H1 (cell line): ENCODE data around the gene SCN3A. TPM values are rescaled to one million over a fixed set of nuclear protein-coding genes. Genes with fewer than 3 reads are reported as not detected.

Experiments used
- CTCF ChIA-PET: fragments of 300-600 bp; sonication (Branson Sonifier 250); formaldehyde crosslinking; loops from one replicate; lab custom pipeline; 2021; ENCODE audit not compliant: partially characterized antibody; lab: Charles Lee
- POLR2A ChIA-PET: fragments of 300-600 bp; sonication (Branson Sonifier 250); formaldehyde crosslinking; loops from one replicate; lab custom pipeline; 2021; ENCODE audit warnings: inconsistent platforms; ENCODE audit not compliant: partially characterized antibody; lab: Charles Lee
- DNase-seq, 2 experiments: peaks; one replicate each; pipeline versions ENCODE4 v3.0.0 to v3.0.0-alpha.2; 2010 to 2022; ENCODE audit warnings: low spot score in 2 of 2, low read depth in 1 of 2, mixed read lengths in 1 of 2
- FAIRE-seq: peaks from 2 replicates; lab custom pipeline; 2011; peaks lifted over from hg19 to GRCh38; lab: Jason Lieb, UNC
- H2AFZ ChIP-seq: 2 replicates; pipeline ENCODE4 v1.8.1; 2012; ENCODE audit warnings: low read length, inconsistent platforms
- H2AK5ac ChIP-seq: 2 replicates; pipeline ENCODE4 v1.6.1; 2013; ENCODE audit warnings: low read depth, low read length
- H2BK120ac ChIP-seq: replicated peaks from 2 replicates; pipeline ENCODE3; 2013; ENCODE audit warnings: low read depth, low read length, inconsistent platforms
- H2BK12ac ChIP-seq: 2 replicates; pipeline ENCODE4 v1.6.1; 2013; ENCODE audit warnings: low read depth, low read length
- H2BK15ac ChIP-seq: 2 replicates; pipeline ENCODE4 v1.6.1; 2013; ENCODE audit warnings: low read length
- H2BK20ac ChIP-seq: 2 replicates; pipeline ENCODE4 v1.6.1; 2013; ENCODE audit warnings: low read length
- H2BK5ac ChIP-seq: 2 replicates; pipeline ENCODE4 v1.6.1; 2013; ENCODE audit warnings: low read depth, low read length
- H3K14ac ChIP-seq: 2 replicates; pipeline ENCODE4 v1.6.1; 2013; ENCODE audit warnings: inconsistent platforms; ENCODE audit not compliant: insufficient read length
- H3K18ac ChIP-seq: 2 replicates; pipeline ENCODE4 v1.6.1; 2013; ENCODE audit warnings: low read length; ENCODE audit errors: extremely low read depth
- H3K23ac ChIP-seq: 2 replicates; pipeline ENCODE4 v1.6.1; 2013; ENCODE audit warnings: inconsistent platforms; ENCODE audit not compliant: insufficient read length
- H3K23me2 ChIP-seq: 2 replicates; pipeline ENCODE4 v1.6.1; 2013; ENCODE audit warnings: low read depth, low read length
- H3K27ac ChIP-seq: 2 replicates; pipeline ENCODE4 v1.6.1; 2011; ENCODE audit warnings: low read depth, low read length, inconsistent platforms
- H3K27me3 ChIP-seq, 4 experiments: replicated peaks in 1 of 4; 1 replicate in 1 of 4; 2 replicates in 3 of 4; pipeline versions ENCODE4 v1.6.1 to v1.8.1; 2011 to 2013; ENCODE audit warnings: low read length in 3 of 4, mild to moderate bottlenecking in 3 of 4, inconsistent platforms in 2 of 4, mixed read lengths in 2 of 4, moderate library complexity in 1 of 4; ENCODE audit not compliant: control insufficient read depth in 3 of 4, insufficient read depth in 3 of 4; ENCODE audit errors: extremely low read depth in 1 of 4
- H3K36me3 ChIP-seq, 4 experiments: 2 replicates each; pipeline versions ENCODE4 v1.6.1 to v1.8.1; 2011 to 2013; ENCODE audit warnings: mild to moderate bottlenecking in 4 of 4, low read length in 3 of 4, moderate library complexity in 2 of 4, control low read depth in 1 of 4, inconsistent platforms in 1 of 4; ENCODE audit not compliant: insufficient read depth in 4 of 4, control insufficient read depth in 2 of 4
- H3K4ac ChIP-seq: replicated peaks from 2 replicates; pipeline ENCODE3; 2013; ENCODE audit warnings: low read length, low read depth, mixed read lengths, inconsistent platforms; ENCODE audit not compliant: insufficient read length
- H3K4me1 ChIP-seq, 4 experiments: replicated peaks in 1 of 4; 1 replicate in 1 of 4; 2 replicates in 3 of 4; pipeline versions ENCODE4 v1.6.1 to v1.8.1; 2011 to 2013; ENCODE audit warnings: low read length in 3 of 4, inconsistent platforms in 2 of 4, mixed read lengths in 1 of 4; ENCODE audit not compliant: insufficient read depth in 4 of 4, control insufficient read depth in 3 of 4
- H3K4me2 ChIP-seq, 2 experiments: 2 replicates each; pipeline versions ENCODE4 v1.6.1 to v1.8.1; 2011 to 2013; ENCODE audit warnings: low read depth in 2 of 2, low read length in 2 of 2, control low read depth in 1 of 2, inconsistent platforms in 1 of 2, mild to moderate bottlenecking in 1 of 2; ENCODE audit not compliant: insufficient read depth in 1 of 2
- H3K4me3 ChIP-seq, 4 experiments: fragments of 200-600, 300-600 bp in 1 of 4; sonication (generic), shearing (Covaris generic), sonication (Bioruptor Twin) in 1 of 4; 2 replicates each; pipeline versions ENCODE4 v1.5.1 to v1.8.1; 2011 to 2016; ENCODE audit warnings: low read length in 4 of 4, low read depth in 3 of 4, control low read depth in 2 of 4, inconsistent platforms in 2 of 4, mild to moderate bottlenecking in 2 of 4, mixed read lengths in 1 of 4, moderate library complexity in 1 of 4; ENCODE audit not compliant: insufficient read depth in 2 of 4; ENCODE audit errors: extremely low read depth in 1 of 4
- H3K56ac ChIP-seq: replicated peaks from 2 replicates; pipeline ENCODE3; 2013; ENCODE audit warnings: low read depth, mild to moderate bottlenecking, mixed read lengths, low read length, inconsistent platforms; ENCODE audit not compliant: insufficient read length
- H3K79me1 ChIP-seq: 2 replicates; pipeline ENCODE4 v1.6.1; 2013; ENCODE audit warnings: low read depth, low read length, control low read depth
- H3K79me2 ChIP-seq, 2 experiments: 2 replicates each; pipeline versions ENCODE4 v1.6.1 to v1.8.1; 2012 to 2013; ENCODE audit warnings: low read length in 2 of 2, mild to moderate bottlenecking in 2 of 2, inconsistent platforms in 1 of 2; ENCODE audit not compliant: insufficient read depth in 2 of 2, control insufficient read depth in 1 of 2
- H3K9ac ChIP-seq, 4 experiments: replicated peaks in 1 of 4; 1 replicate in 1 of 4; 2 replicates in 3 of 4; pipeline versions ENCODE4 v1.6.1 to v1.8.1; 2011 to 2013; ENCODE audit warnings: low read depth in 3 of 4, low read length in 3 of 4, control low read depth in 2 of 4, mild to moderate bottlenecking in 2 of 4, moderate library complexity in 2 of 4, inconsistent platforms in 1 of 4; ENCODE audit errors: extremely low read depth in 1 of 4
- H3K9me3 ChIP-seq, 2 experiments: 2 replicates each; pipeline versions ENCODE4 v1.6.1 to v1.8.1; 2012 to 2013; ENCODE audit warnings: mild to moderate bottlenecking in 2 of 2, moderate library complexity in 2 of 2, control low read depth in 1 of 2, inconsistent platforms in 1 of 2, low read depth in 1 of 2, low read length in 1 of 2, mixed read lengths in 1 of 2; ENCODE audit not compliant: insufficient read depth in 2 of 2
- H4K20me1 ChIP-seq, 2 experiments: replicated peaks in 1 of 2; 2 replicates each; pipeline versions ENCODE3 to v1.8.1; 2011 to 2013; ENCODE audit warnings: inconsistent platforms in 2 of 2, low read length in 2 of 2, mild to moderate bottlenecking in 1 of 2; ENCODE audit not compliant: insufficient read depth in 2 of 2, control insufficient read depth in 1 of 2
- H4K5ac ChIP-seq: 2 replicates; pipeline ENCODE4 v1.6.1; 2013; ENCODE audit warnings: low read length, low read depth, mixed read lengths, inconsistent platforms; ENCODE audit not compliant: insufficient read length
- H4K8ac ChIP-seq: 2 replicates; pipeline ENCODE4 v1.8.0; 2013; ENCODE audit warnings: mild to moderate bottlenecking, moderate library complexity, low read length, inconsistent platforms; ENCODE audit not compliant: insufficient read depth; ENCODE audit errors: extremely low read depth
- H4K91ac ChIP-seq: replicated peaks from 2 replicates; pipeline ENCODE3; 2013; ENCODE audit warnings: low read length, mixed read lengths, inconsistent platforms; ENCODE audit not compliant: insufficient read length
- BCL11A ChIP-seq, 2 experiments: IDR thresholded peaks; one replicate each; pipeline ENCODE4 v1.6.1; 2011; ENCODE audit warnings: low read depth in 2 of 2, low read length in 2 of 2, mild to moderate bottlenecking in 2 of 2
- BRCA1 ChIP-seq: IDR thresholded peaks from 2 replicates; pipeline ENCODE4 v1.6.1; 2012; ENCODE audit warnings: low read depth, low read length, improper control_type of control experiment
- JUND ChIP-seq: IDR thresholded peaks from 2 replicates; pipeline ENCODE4 v1.6.1; 2011; ENCODE audit warnings: mild to moderate bottlenecking, improper control_type of control experiment, low read length
- MAX ChIP-seq: IDR thresholded peaks from 2 replicates; pipeline ENCODE4 v1.6.1; 2012; ENCODE audit warnings: inconsistent platforms
- PHF8 ChIP-seq: fragments of 200-600 bp; sonication (generic); conservative IDR thresholded peaks from 2 replicates; pipeline ENCODE4 v1.7.1; 2012; ENCODE audit warnings: low read depth, mild to moderate bottlenecking, inconsistent platforms, low read length, moderate library complexity
- POU5F1 ChIP-seq: IDR thresholded peaks from 2 replicates; pipeline ENCODE4 v1.6.1; 2011; ENCODE audit warnings: low read depth, mild to moderate bottlenecking, low read length, moderate library complexity
- SP2 ChIP-seq: IDR thresholded peaks from 2 replicates; pipeline ENCODE4 v1.6.1; 2012; ENCODE audit warnings: mild to moderate bottlenecking, low read length, inconsistent platforms
- TBP ChIP-seq: IDR thresholded peaks from 2 replicates; pipeline ENCODE4 v1.6.1; 2011; ENCODE audit warnings: low read depth, low read length, improper control_type of control experiment
- TCF12 ChIP-seq: IDR thresholded peaks from 2 replicates; pipeline ENCODE4 v1.6.1; 2011; ENCODE audit warnings: low read depth, mild to moderate bottlenecking, low read length
- TEAD4 ChIP-seq: IDR thresholded peaks from 2 replicates; pipeline ENCODE4 v1.6.1; 2012; ENCODE audit warnings: low read depth, low read length, inconsistent platforms, mixed read lengths
- ZNF274 ChIP-seq: IDR thresholded peaks from 2 replicates; pipeline ENCODE4 v1.7.0; 2012; ENCODE audit warnings: low read length, borderline replicate concordance; ENCODE audit errors: extremely low read depth
- WGBS, 2 experiments: shearing (Covaris generic) in 1 of 2; methylation state at CpG; one replicate each; pipeline versions ENCODE4 v1.1.6 to v1.1.7; 2013 to 2015; ENCODE audit warnings: low lambda C conversion rate in 2 of 2, mixed read lengths in 2 of 2, inconsistent platforms in 1 of 2, low coverage in 1 of 2, missing lambda C conversion rate in 1 of 2; ENCODE audit not compliant: insufficient replicate concordance in 2 of 2, insufficient coverage in 1 of 2, insufficient read length in 1 of 2; ENCODE audit errors: extremely low coverage in 1 of 2, missing lambda C conversion rate in 1 of 2; 5-methylcytosine and 5-hydroxymethylcytosine counted together
- polyA plus RNA-seq, 7 experiments: library from polyadenylated mRNA; depleted of rRNA in 3 of 7; stranded (reverse) in 5 of 7; unstranded in 2 of 7; fragments of >200 nt in 5 of 7; fragments of 200-250 nt in 2 of 7; gene quantifications; 1 replicate in 5 of 7; 2 replicates in 1 of 7; 4 replicates in 1 of 7; pipeline versions ENCODE4 v1.2.1 to v1.2.3, GENCODE V29; 2011 to 2013; ENCODE audit warnings: missing spikeins in 2 of 7, mixed read lengths in 2 of 7
- total RNA-seq: library from RNA; stranded (reverse); fragmentation: NEBNext Ultra II Directional; extraction: Animal tissue kit (Norgen Biotek cat#: 25700); gene quantifications from 2 replicates; pipeline ENCODE4 v1.2.1, GENCODE V29; 2021

SCN3A gene
- total and polyA plus RNA-seq, 2 of the 8 experiments (the other 6 are each of a cell fraction or from before 2014, with no cell fraction given) = 0.02 TPM; not detected in 1

- no peak overlapping the region for H3K23ac ChIP-seq
- H3K18ac ChIP-seq = no peak overlapping the region
- H4K8ac ChIP-seq = no peak overlapping the region
- no peak overlapping the region for H4K91ac ChIP-seq
- no peaks in the 10 kb centered on the region for H3K79me2 ChIP-seq
- ChIA-PET POLR2A (no interaction called here), CTCF (interaction anchor here (2.2 kb wide), 1 partner anchor 39 kb away, joined by 5 read pairs; no protein-coding TSS in a partner anchor)
- H3K9ac ChIP-seq = no peak overlapping the region
- no peak overlapping the region for H3K4me3 ChIP-seq
- H2BK12ac ChIP-seq = no peak overlapping the region
- H3K27ac ChIP-seq = no peak overlapping the region
- H3K79me1 ChIP-seq = no peaks in the 10 kb centered on the region
- no peaks in the 10 kb centered on the region for H3K23me2 ChIP-seq
- no peak overlapping the region for H2BK120ac ChIP-seq
- H2BK20ac ChIP-seq = no peak overlapping the region
- TF ChIP-seq JUND = no peak
- TF ChIP-seq SP2 = no peak
- TF ChIP-seq POU5F1 = no peak
- TF ChIP-seq MAX = no peak
- TF ChIP-seq BRCA1 = no peak
- no peak for TF ChIP-seq PHF8
- TF ChIP-seq ZNF274 = no peak
- no peak for TF ChIP-seq TEAD4
- TF ChIP-seq TBP = no peak
- no peak for TF ChIP-seq TCF12
- TF ChIP-seq BCL11A (IDR thresholded peaks at IDR 0.05; ENCODE audit: low read depth in 2 of 2, low read length in 2 of 2) = no peak
- no peak overlapping the region for H4K5ac ChIP-seq
- no peaks in the 10 kb centered on the region for H3K36me3 ChIP-seq
- FAIRE-seq = no peak
- no peak overlapping the region for H3K56ac ChIP-seq
- H2AFZ ChIP-seq = no peak overlapping the region
- no peaks in the 10 kb centered on the region for H3K4me1 ChIP-seq
- H2BK15ac ChIP-seq = no peak overlapping the region
- no peak overlapping the region for H2AK5ac ChIP-seq
- H4K20me1 ChIP-seq = no peaks in the 10 kb centered on the region
- H2BK5ac ChIP-seq = no peak overlapping the region
- H3K27me3 ChIP-seq = no peaks in the 10 kb centered on the region
- H3K4ac ChIP-seq = no peak overlapping the region
- H3K9me3 ChIP-seq = no peaks in the 10 kb centered on the region
- H3K4me2 ChIP-seq = no peak overlapping the region
- no peak for DNase-seq
- WGBS, 2 experiments = 89% methylated on average over 6 of the region's 6 CpGs; no CpG with 5 or more reads in 1 of the 2 experiments
- no peak overlapping the region for H3K14ac ChIP-seq
Measured at GRCh38 chr2:165055082-165055851, 148.6 kb downstream of the SCN3A start.
